NB4 (cell line): Measurements from ENCODE around the gene GRHL1.

Experiments
- DNase-seq: peaks from one replicate; pipeline ENCODE4 v3.0.0; 2010; ENCODE audit warnings: low read depth
- H3K4me3 ChIP-seq: one replicate; pipeline ENCODE4 v1.5.1; 2011; ENCODE audit warnings: mild to moderate bottlenecking, low read depth, low read length, moderate library complexity
- CTCF ChIP-seq: IDR thresholded peaks from one replicate; pipeline ENCODE4 v1.5.1; 2012; ENCODE audit warnings: low read depth, low read length
- MAX ChIP-seq: IDR thresholded peaks from 2 replicates; pipeline ENCODE4 v1.6.1; 2011; ENCODE audit warnings: low read depth, low read length
- MYC ChIP-seq: IDR thresholded peaks from 2 replicates; pipeline ENCODE4 v1.6.1; 2011; ENCODE audit warnings: low read depth, low read length
- POLR2A ChIP-seq: IDR thresholded peaks from 2 replicates; pipeline ENCODE4 v1.6.1; 2011; ENCODE audit warnings: mild to moderate bottlenecking; ENCODE audit not compliant: insufficient read length; ENCODE audit errors: extremely low read depth

Gene GRHL1

GRCh38 chr2:10019602-10020400 is 68.3 kb downstream of the GRHL1 start:
- H3K4me3 ChIP-seq = no peak overlapping the region
- TF ChIP-seq MAX (no peak), MYC (no peak), CTCF (no peak)
- DNase-seq = no peak

GRCh38 chr2:10022041-10022421 is 70.5 kb downstream of the GRHL1 start:
- DNase-seq = no peak
- TF ChIP-seq MAX (no peak), MYC (no peak), POLR2A (no peak), CTCF (no peak)
- no peak overlapping the region for H3K4me3 ChIP-seq

GRCh38 chr2:10022445-10022844 is 71.0 kb downstream of the GRHL1 start:
- TF ChIP-seq CTCF (no peak), MYC (no peak), MAX (no peak), POLR2A (no peak)
- no peak overlapping the region for H3K4me3 ChIP-seq
- DNase-seq = no peak

- no peak for DNase-seq
- TF ChIP-seq MAX (no peak), POLR2A (no peak), MYC (no peak), CTCF (no peak)
- no peak overlapping the region for H3K4me3 ChIP-seq
Measured at GRCh38 chr2:10022966-10023662, 71.6 kb downstream of the GRHL1 start.

GRCh38 chr2:10026940-10027569 is 75.6 kb downstream of the GRHL1 start:
- no peak overlapping the region for H3K4me3 ChIP-seq
- no peak for TF ChIP-seq MYC
- TF ChIP-seq MAX = no peak
- no peak for TF ChIP-seq CTCF
- TF ChIP-seq POLR2A = no peak
- DNase-seq = no peak
